Tibial nerve (tissue), 4 donors: ENCODE measurements around the gene GNB1L.

ENCODE experiments used
- EP300 ChIP-seq, 2 donors: sonication (generic); formaldehyde crosslinking; IDR thresholded peaks; one replicate each; pipeline ENCODE4 v1.6.1; 2017; ENCODE audit warnings: antibody characterized with exemption in 2 of 2, mild to moderate bottlenecking in 1 of 2
- POLR2A ChIP-seq, 2 donors: fragments of 450-650 bp; IDR thresholded peaks; one replicate each; pipeline ENCODE4 v1.6.1; 2017; ENCODE audit warnings: antibody characterized with exemption in 2 of 2, mild to moderate bottlenecking in 2 of 2, moderate library complexity in 2 of 2
- TF ChIP-seq, protein P1 (sequence below), 5 experiments: fragments of 200-600 bp in 3 of 5; fragments of 450-650 bp in 2 of 5; sonication (generic) in 3 of 5; IDR thresholded peaks; one replicate each; pipeline ENCODE4 v1.5.1; 2016 to 2019; ENCODE audit warnings: antibody characterized with exemption in 5 of 5, mild to moderate bottlenecking in 3 of 5, moderate library complexity in 2 of 5

DNA sequence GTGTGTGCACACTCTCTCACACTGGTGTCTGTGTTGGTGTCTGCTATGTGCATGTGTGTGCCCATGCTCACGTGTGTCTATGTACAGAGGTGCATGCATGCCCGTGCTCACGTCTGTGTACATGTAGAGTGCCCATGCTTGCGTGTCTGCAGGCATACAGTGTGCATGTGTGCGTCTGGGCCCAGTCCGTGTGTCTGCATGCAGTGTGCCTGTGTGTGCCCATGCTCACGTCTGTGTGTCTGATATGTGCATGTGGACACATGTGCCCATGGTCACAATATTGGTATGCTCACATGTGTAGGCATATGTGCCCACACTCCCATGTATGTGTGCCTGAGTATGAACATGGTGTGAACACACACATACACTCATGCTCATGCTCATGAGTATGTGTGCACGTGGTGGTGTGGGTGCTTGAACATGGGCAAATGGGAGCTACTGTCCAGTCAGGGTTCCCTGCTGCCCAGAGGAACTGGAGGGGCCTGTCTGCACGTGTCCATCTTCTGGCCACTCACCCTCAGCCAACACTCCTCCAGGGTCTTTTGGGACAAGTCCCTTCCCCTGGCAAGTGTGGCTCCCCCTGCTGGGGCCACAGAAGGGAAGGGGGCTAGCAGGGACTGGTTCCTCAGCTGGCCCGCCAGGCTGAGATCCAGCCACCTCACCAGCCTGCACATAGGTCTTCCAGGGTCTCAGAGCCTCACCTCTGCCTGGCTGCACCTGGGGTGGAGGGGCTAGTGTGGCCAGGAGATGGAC is 101.4 kb downstream of the GNB1L start:
- TF ChIP-seq, protein P1, sequence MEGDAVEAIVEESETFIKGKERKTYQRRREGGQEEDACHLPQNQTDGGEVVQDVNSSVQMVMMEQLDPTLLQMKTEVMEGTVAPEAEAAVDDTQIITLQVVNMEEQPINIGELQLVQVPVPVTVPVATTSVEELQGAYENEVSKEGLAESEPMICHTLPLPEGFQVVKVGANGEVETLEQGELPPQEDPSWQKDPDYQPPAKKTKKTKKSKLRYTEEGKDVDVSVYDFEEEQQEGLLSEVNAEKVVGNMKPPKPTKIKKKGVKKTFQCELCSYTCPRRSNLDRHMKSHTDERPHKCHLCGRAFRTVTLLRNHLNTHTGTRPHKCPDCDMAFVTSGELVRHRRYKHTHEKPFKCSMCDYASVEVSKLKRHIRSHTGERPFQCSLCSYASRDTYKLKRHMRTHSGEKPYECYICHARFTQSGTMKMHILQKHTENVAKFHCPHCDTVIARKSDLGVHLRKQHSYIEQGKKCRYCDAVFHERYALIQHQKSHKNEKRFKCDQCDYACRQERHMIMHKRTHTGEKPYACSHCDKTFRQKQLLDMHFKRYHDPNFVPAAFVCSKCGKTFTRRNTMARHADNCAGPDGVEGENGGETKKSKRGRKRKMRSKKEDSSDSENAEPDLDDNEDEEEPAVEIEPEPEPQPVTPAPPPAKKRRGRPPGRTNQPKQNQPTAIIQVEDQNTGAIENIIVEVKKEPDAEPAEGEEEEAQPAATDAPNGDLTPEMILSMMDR (IDR thresholded peaks at IDR 0.05), result no peak
- TF ChIP-seq POLR2A (IDR thresholded peaks at IDR 0.05), result no peak
- no peak for TF ChIP-seq EP300 (IDR thresholded peaks at IDR 0.05)
